ENCODE data around the gene MAJIN.
"Not testable (repeated sequence)": the region's sequence is repeated elsewhere in the genome, so short reads cannot be mapped to it uniquely, and the experiment has no call there.

Gene MAJIN

GRCh38 chr11:64971421-64972233 is at the start of gene MAJIN:
Gene MAJIN, minus strand, starts transcription at chr11:64972108. Its CDS starts 12,703 bp downstream, at chr11:64959405.
- peak; percentile 50 for DNase-seq (ENCODE audit: low spot score)

- DNase-seq (ENCODE audit: low spot score): no peak
Measured at GRCh38 chr11:65021509-65021908, 49.6 kb upstream of the MAJIN start.

- no peak for DNase-seq (ENCODE audit: low spot score)
Measured at GRCh38 chr11:65021003-65021402, 49.1 kb upstream of the MAJIN start.

- no peak for DNase-seq (ENCODE audit: low spot score)
Measured at GRCh38 chr11:65019824-65020223, 47.9 kb upstream of the MAJIN start.

DNA sequence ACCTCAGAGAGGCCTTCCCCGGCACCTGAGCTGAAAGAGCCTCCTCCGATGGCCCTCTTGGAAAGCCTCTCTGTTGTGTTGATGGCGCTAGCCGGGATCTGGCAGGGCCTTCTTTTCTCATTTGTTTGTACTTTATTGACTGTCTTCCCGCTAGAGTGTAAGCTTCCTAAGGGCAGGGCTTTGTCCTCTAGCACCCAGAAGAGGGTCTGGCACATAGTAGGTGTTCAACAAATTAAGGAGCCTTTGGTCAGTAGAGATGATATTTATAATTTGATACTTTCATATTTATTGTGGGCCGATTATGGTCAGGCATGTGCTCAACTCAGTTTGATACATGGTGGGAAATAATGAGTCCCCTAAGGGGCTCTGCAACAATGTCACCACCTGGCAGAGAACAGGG is 46.0 kb upstream of the MAJIN start:
- no peak for DNase-seq (ENCODE audit: low spot score)

DNA sequence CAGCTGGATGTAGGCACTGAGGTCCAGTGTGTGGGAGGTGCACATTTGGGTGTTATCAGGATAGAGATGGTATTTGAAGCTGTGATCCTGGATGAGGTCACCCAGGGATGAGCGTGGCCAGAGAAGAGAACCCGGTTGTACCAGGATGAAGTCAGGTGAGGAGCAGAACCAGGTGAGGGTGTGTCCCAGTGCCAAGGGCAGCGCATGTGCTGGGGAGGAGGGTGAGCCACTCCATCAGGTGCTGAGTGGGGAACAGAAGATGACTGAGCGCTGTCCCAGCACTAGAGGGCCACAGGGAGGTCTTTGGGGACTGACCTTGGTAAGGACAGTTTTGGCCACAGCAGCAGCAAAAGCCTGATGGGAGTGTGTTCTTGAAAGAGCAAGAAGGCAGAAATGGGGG is 44.8 kb upstream of the MAJIN start:
- no peak for DNase-seq (ENCODE audit: low spot score)

DNA sequence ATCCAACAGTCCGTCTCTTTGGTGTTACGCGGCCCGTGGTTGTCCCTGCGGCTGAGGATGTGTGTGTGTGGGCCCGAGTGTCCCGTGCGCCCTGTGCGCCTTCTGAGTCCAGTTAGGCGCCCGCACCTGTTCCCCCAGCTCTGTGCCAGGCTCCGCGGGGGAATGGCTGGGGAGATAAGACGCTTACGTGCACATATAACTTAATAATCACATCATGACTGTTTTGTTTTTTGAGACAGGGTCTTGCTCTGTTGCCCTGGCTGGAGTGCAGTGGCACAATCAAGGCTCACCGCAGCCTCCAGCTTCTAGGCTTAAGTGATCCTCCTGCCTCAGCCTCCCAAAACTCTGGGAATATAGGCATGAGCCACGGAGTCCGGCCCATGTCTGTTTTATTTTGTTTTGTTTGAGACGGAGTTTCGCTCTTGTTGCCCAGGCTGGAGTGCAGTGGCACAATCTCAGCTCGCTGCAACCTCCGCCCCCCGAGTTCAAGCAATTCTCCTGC is 42.9 kb upstream of the MAJIN start:
- no peak for DNase-seq (ENCODE audit: low spot score)

DNA sequence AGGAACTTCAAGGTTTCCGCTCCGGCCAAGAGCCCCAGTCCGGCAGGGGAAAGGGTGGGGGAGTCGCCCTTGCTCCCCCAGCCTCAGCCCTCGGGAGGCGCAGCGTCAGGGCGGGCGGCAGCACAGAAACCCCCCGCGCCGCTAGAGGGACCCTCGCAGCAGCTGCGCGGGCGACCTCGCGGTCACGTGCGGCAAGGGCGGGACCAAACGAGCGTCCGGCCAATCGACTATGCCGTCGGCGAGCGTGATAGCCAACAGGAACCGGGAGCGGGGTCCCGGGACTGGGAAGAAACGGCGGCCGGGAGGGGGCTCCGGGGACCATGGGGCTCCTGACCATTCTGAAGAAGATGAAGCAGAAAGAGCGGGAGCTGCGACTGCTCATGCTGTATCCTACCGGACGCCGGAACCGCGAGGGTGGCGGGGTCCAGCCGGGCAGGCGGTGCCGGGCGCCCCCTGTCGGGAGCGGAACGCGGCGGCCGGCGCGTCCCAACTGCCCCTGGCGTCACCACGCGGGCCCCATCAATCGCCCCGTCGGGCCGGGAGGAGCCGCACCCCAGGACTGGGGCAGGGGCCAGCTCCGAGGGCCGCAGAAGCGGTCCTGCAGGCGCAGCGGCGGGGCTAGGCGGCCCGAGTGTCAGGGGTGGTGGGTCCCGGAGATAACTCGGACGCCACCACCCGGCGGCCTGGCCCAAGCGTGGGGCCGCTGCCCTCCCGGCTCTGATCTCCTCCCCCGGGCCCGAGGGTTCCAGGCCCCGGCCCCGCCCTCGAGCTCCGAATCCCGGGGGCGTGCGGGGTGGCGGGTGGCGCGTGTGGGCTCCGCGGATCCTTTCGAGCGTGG is 42.2 kb upstream of the MAJIN start, which contains the start of gene ARL2:
Gene ARL2, plus strand, starts transcription at position 273 of the 838 bp plus-strand sequence. Its CDS starts 48 bp downstream, at position 321.
- DNase-seq (ENCODE audit: low spot score): peak; percentile 90

DNA sequence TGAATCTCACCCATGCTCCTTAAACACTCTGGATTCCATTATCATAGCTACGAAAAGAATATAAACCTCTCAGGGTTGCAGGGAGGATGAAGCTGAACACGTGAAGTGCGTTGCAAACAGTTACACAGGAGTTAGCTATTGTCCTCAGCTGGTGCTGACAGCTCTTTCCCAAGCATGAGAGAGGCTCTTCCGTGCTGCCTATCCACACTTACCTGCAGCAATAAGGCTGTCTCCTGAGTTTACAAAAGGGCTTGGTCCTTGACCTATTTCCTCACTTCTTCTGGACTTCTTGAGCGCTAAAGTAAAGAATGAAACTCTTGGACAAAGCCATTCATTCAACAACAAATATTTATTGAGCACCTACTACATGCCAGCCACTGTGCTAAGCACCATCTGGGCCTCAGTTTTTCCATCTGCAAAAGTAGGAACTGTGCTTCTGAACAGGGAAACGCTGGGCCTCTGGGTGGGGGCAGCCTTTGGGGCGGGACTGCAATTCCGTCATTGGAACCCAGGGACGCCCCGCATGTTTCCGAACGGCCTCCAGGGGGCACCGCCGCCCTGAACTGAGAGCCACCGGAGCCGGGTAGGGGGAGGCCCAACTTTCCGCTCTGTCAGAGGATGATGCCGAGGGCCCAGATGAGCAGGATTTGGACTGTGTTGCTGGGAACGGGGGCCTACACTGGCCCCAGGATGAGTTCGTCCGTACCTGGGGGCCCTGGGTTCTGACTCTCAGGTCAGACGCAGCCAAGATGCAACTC is 41.4 kb upstream of the MAJIN start:
- peak; percentile 86 for DNase-seq (ENCODE audit: low spot score)

DNA sequence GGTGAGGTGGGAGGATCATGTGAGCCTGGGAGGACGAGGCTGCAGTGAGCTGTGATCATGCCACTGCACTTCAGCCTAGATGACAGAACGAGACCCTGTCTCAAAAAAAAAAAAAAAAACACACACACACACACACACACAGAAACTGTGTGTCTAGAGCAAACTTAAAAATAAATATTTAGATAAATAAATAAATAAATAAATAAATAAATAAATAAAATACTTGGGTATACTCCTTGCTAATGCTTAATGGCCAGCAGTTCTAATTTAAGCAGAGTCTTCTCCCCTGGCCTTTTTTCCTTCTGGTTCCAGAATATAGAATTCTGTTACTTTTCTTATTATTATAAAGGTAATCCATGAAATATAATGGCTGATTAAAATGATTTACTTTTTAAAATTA is 37.0 kb upstream of the MAJIN start:
- DNase-seq (ENCODE audit: low spot score): no peak

GRCh38 chr11:65008016-65008415 is 36.1 kb upstream of the MAJIN start:
- no peak for DNase-seq (ENCODE audit: low spot score)

GRCh38 chr11:65003968-65004367 is 32.1 kb upstream of the MAJIN start:
- DNase-seq (ENCODE audit: low spot score): not testable (repeated sequence)

DNA sequence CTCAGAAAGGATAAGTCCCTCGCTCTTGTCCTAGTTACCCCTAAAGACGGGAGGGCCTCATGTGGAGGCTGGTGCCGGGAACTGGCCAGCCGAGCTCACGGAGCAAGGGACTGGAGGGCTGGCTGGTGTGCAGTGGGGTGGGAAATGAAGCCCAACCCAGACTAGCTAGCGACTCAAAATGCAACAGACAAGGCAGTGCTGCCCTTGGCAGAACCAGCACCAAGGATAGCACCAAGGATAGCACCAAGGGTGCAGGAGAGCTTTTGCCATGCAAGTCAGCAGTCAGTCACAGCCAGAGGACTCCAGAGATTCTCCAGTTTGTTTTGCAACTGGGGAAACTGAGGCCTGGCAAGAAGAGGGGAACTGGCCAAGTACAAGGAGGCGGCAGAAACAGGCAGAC is 31.4 kb upstream of the MAJIN start:
- no peak for DNase-seq (ENCODE audit: low spot score)

DNA sequence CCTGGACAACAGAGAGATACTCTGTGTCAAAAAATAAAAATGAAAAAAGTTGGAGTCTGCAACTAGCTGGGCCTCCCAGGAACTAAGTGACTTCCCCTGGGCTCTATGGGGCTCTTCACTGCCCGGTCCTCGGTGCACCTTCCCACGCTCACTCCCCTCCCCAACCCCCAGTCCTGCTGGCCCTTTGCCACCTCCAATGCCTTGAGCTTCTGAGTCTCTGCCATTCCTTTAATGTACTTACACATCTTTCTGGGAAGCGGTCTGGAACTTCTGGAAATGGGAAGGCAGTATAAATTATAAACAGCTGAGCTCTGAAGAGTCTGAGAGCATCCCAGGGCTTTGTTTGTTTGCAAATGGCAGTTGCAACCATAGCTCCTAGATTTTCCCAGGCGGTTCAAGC is 30.8 kb upstream of the MAJIN start:
- DNase-seq (ENCODE audit: low spot score): no peak

GRCh38 chr11:64999478-64999877 is 27.6 kb upstream of the MAJIN start:
- no peak for DNase-seq (ENCODE audit: low spot score)

GRCh38 chr11:64998690-64999431 is 27.0 kb upstream of the MAJIN start:
- DNase-seq (ENCODE audit: low spot score): no peak

- no peak for DNase-seq (ENCODE audit: low spot score)
Measured at GRCh38 chr11:64998141-64998540, 26.2 kb upstream of the MAJIN start.

DNA sequence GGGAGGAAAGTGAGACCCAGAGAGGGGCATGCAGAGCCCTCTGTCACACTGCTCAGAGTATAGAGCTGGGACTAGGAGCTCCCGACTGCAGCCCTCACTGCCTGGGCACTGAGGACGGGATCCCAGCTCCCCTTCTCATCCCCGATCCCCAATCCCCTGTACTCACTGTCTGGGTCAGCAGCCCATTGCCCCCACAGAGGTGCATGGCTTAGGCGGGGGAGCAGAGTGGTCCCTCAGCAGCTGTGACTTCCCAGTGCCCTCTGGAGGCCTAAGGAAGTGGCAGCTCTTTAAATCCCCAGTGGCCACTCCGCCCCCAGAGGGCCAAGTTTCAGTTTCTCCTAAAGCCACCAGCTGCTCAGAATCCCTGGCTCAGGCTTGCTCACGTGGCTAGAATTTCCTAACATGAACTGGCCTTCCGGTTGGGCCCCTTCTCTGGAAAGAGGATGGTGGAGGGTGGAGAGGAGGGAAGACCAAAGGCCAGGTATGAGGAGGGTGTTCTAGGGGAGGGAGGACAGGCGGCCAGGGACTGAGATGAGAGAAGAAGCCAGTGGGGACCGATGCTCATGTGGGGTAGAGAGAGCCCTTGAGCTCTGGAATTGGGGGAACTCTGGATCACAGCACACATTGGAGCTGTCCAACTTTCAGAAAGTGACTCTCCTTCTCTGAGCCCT is 24.9 kb upstream of the MAJIN start, which contains the start of gene BATF2:
Gene BATF2, minus strand, starts transcription at position 262 of the 671 bp plus-strand sequence. Its CDS starts 57 bp downstream, at position 205.
- peak; percentile 64 for DNase-seq (ENCODE audit: low spot score)

- no peak for DNase-seq (ENCODE audit: low spot score)
Measured at GRCh38 chr11:64996327-64996709, 24.4 kb upstream of the MAJIN start.

GRCh38 chr11:64994318-64994717 is 22.4 kb upstream of the MAJIN start:
- DNase-seq (ENCODE audit: low spot score): no peak
